ENCODE data around the gene TIMP1.

Gene TIMP1

DNA sequence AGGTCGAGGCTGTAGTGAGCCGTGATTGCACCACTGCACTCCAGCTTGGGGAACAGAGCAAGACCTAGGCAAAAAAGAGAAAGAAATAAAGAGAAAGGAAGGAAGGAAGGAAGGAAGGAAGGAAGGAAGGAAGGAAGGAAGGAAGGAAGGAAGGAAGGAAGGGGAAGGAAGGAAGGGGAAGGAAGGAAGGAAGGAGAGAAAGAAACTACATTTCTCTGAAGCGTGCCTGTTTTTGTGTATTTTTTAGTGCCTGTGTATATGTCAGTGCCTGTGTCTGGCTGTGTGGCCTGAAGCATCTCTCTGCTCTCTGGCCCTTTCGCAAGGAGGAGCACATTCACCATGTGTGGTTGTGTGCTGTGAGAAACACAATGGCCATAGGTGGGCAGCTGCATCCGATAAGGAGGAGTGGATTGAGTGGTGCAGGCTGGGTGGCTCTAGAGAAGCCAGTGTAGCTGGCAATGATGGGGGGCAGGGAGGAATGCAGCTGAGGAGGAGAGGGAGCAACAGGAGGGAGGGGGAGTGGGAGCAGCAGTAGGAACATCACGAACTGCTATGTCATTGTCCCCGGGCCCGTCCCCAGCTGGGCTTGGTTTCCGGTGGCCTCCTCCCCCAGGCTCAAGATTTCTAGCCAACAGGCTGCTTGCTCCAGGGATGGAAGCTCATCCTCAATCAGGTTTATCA is 26.0 kb downstream of the TIMP1 start:
- no peak for DNase-seq

- no peak for DNase-seq
These were observed 28.3 kb downstream of the TIMP1 start for GRCh38 chrX:47610511-47610910.

DNA sequence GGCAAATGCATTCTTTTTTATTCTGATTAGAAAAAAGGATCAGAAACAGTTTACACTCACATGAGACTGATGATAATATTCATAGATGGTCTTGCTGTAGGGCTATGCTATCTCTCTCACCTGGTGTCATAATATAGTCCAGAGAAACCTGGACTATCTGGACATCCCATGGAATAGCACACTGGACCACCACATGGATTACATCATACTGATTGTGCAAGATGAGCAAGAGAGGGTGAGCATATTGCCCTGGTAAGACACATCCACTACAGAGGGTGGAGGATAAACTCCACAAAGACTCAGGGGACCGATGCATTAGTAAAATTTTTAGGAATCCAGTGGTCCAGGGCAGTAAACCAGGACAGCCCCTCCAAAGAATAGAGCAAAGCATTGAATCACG is 29.3 kb downstream of the TIMP1 start:
- DNase-seq, result no peak

DNA sequence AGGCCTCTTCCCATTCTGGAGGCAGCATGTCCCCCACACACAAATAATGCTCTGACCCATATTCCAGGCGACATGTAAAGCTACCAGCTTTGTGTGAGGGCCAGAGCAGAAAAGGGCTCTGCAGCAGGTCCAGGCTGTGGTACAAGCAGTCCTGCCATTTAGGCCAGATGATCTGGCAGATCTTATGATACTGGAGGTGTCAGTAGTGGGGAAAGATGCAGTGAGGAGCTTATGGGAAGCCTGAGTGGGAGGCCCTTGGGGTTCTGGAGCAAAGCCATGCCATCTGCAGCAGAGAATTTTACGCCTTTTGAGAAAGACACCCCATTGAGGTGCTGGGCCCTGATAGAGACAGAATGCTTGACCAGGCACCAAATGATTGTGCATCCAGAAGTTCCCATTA is 29.7 kb downstream of the TIMP1 start:
- DNase-seq, result no peak

GRCh38 chrX:47612418-47612817 is 30.2 kb downstream of the TIMP1 start:
- no peak for DNase-seq

GRCh38 chrX:47613082-47613481 is 30.8 kb downstream of the TIMP1 start:
- peak in 1 of 2 experiments; percentile 9 for DNase-seq

DNA sequence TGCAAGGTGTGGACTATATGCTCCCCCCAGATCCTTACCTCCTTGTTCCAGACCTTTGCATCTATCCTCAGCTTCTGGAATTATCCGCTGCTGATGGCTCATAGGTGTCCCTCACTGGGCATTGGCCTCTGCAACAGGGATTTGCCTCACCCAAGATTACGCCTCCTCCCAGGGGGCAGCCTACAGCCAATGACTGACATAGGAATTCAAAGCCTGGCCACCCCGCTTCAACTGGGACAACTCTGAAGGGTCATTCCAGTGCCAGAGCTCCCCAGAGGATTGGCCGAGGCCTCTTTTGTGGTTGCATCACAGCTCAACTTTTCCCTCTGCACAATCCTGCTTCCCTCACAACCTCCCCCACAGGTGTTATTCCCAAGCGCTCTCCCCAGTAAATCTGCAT is 32.4 kb downstream of the TIMP1 start:
- no peak for DNase-seq

- DNase-seq, result no peak
These were observed 36.8 kb downstream of the TIMP1 start for GRCh38 chrX:47618923-47619485.

- peak; percentile 76 to 77 for DNase-seq
These were observed 37.5 kb downstream of the TIMP1 start, which contains the start of gene SYN1 for GRCh38 chrX:47619486-47620302. SYN1 (minus strand) TSS chrX:47619857; CDS start chrX:47619728, 129 bp downstream.

GRCh38 chrX:47620303-47620685 is 38.1 kb downstream of the TIMP1 start:
- DNase-seq, result no peak

DNA sequence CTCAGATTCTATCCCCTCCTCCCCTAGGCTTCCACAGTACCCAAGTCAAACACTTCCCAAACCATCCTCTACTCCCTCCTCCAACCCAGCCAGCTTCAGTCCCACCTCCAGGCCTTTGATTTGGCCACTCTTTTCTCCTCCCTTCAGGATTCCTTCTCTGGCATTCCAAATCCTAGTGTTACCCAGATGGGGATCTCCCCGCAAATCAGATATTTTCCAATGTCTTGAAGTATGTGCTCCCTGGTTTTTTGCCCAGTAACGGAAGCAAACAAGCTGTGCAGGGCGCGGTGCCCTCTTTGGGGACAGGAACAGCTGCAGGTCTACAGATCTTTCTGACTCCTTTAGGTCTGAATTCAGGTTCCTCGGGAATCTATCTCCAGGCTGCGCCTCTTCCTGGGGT is 39.6 kb downstream of the TIMP1 start:
- DNase-seq, result no peak

DNA sequence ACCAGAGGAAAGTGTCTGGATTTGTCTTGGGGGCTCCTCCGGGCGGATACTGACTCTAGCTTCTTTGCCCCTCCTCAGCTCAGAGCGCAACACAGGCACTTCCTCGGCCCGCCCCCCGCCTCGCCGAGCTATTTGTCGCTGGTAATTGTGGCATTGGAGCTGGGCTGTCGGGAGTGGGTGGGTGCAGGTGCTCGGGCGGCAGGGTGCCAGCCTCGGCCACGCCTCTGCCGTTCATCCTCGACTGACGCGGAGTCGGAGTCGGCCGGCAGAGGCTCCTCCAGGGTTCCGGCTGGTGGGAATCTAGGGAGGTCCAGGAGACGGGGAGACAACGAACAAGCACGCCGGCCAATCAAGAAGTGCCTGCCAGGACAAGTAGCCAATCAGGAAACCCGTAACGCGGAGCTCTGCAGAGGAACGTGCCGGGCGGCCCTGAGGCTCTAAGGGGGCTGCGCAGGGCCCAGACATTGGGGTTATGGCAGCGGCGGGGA is 41.3 kb downstream of the TIMP1 start:
- peak; percentile 32 to 34 for DNase-seq

DNA sequence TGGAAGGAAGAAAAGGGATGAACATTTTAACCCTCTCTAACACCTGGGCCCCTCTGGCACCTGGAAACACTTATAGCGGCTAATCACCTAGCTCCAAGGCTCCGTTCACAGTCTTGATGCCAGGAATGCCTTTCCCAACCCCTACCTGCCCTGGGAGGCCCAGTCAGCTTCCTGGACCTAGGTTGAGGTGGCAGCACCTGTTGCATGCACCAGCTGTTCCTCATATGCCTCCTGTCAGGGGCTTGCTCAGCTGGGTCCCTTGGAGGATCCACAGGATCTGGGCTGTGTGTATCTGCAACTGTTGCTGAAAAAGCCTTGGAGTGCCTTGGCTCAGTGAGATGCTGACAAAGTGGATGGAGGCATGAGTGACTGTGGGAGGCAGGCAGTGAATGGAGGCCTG is 43.1 kb downstream of the TIMP1 start:
- DNase-seq, result no peak

DNA sequence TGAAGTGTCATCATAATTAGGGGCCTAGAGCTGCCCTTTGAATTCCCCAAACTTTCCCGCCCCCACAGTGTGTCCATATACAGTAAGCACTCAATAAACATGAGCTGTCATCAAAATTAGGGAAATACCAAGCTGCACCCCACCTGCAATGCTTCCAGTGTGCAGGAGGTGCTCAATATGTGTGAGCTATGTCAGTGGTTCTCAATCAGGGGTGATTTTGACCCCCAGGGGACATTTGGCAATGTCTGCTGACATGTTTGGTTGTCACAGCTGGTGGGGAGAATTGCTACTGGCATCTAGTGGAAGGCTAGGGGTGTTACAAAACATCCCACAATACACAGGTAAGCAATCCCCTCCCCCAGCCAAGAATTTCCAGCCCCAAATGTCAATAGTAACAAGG is 46.7 kb downstream of the TIMP1 start:
- DNase-seq, result no peak

DNA sequence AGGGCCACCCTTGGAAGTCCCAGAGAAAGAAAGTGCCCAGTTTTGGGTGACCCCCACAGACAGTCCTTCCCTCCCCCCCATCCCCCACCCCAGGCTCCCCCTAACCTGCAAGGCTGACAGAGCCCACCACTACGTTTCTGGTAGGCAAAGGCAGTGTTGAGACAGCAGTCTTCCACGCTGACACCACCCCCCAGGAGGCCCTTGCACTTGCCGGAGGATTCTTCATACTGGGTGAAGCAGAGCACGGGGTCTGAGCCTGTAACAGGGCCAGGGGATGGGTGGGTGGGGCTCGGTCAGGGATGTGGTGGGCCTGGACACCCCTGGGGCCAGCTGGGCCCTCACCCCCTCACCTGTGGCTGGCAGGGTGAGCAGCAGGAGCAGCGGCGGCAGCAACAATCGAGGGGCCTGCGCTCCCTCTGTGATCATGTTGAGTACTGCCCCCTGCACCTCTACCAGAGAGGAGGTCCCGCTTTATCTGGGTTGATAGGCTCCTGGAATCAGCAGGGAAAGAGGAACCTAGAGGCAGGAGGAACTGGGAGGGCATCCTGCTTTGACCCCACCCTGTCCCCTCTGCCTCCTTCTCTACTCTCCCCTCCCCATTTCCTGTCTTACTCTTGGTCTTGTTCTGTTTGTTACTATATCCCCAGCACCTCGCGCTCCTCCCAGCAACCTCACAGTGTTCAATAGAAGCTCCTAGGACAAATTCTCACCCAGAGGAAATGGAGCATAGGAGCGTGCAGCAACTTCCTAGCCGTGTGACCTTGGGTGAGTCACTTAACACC is 47.4 kb downstream of the TIMP1 start, which contains the start of gene CFP:
CFP (minus strand) TSS at position 512 of the 782 bp plus-strand sequence; CDS start at position 426, 86 bp downstream.
- no peak for DNase-seq

- DNase-seq, result no peak
These were observed 49.4 kb downstream of the TIMP1 start for GRCh38 chrX:47631676-47632075.

DNA sequence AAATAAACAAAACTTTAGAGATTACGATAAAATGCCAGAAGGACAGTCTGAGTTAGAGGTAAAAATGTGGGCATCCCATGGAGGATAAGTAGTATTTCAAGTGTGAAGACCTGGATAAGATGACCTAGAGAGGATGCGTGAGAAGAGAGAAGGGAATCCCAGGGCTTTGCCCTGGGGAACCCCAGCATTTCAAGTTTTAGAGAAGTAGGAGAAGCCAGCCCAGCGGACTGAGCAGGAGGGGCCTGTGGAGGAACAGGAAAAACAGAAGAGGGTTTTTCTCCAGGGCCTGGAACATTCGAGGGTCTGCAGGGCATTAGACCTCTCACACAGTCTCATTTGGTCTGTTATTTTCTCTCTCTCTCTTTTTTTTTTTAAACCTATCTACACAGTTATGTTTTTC is 50.4 kb downstream of the TIMP1 start:
- no peak for DNase-seq

DNA sequence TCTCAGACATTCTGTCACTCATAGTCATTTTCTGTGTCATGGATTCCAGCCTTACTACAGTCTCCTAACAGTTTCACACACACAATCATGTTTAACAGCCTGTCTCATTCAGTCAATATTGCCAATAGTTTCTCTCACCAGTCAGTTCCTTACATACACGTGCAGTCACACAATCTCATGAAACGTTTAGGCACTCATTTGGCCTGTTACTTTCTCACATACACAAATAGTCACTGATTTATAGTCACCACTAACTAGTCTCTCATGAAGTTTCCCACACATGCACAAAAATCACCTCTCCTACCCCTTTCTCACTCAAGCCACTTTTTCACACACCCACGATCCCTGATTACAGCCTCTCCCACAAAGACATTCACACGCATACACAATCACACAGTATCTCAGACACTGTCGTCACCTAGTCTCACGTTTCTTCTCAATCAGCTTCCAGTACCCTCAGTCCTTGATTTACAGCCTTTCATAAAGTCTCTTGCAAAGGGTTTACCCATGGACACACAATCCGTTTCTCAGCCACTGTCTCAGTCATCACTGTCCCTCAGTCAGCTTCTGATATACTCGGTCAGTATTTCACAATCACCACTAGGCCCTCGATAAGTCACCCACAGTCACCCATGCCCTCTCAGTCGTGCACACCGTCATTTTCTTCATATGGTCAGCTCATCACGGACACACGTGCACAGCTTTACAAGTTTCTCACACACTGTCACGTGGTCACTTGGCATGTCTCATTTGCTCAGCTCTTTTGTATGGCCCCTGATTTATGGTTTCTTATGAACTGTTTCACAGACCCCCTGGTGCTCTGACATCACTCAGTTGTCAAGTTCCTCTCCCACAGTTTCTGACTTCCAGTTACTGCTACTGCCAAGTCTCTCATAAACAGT is 51.7 kb downstream of the TIMP1 start:
- no peak for DNase-seq

GRCh38 chrX:47634871-47635575 is 52.8 kb downstream of the TIMP1 start:
- DNase-seq, result no peak

Data from stimulated activated CD4-positive, alpha-beta T cell treated with anti-CD3 and anti-CD28 coated beads, Interleukin-4, amount 100 ng/mL, for 4 hours (primary cell).